GM23338 (cell line): ENCODE results near the gene RRP8. TPM values are rescaled to one million over a fixed set of nuclear protein-coding genes. Genes with fewer than 3 reads are reported as not detected.

Source experiments
- ATAC-seq: fragments of 200-7000 bp; cut with Tn5 transposase; 3 replicates; pipeline ENCODE4 v1.9.1; 2020
- DNase-seq: peaks from one replicate; pipeline ENCODE4 v3.0.0-alpha.2; 2015; ENCODE audit warnings: low spot score
- H2AFZ ChIP-seq: fragments of 200-600 bp; sonication (generic); 2 replicates; pipeline ENCODE4 v1.8.0; 2016; ENCODE audit warnings: antibody characterized with exemption, mild to moderate bottlenecking, moderate library complexity
- H3F3A ChIP-seq: fragments of 200-600 bp; sonication (generic); replicated peaks from 2 replicates; pipeline ENCODE4 v1.8.0; 2017; ENCODE audit warnings: antibody characterized with exemption, mixed run types, low read depth
- H3K27ac ChIP-seq: fragments of 200-600 bp; sonication (generic); 2 replicates; pipeline ENCODE4 v1.6.1; 2016; ENCODE audit warnings: low read depth
- H3K27me3 ChIP-seq: fragments of 200-600 bp; sonication (generic); 2 replicates; pipeline ENCODE4 v1.8.0; 2016; ENCODE audit warnings: mild to moderate bottlenecking, mixed run types, moderate library complexity; ENCODE audit not compliant: insufficient read depth
- H3K36me3 ChIP-seq: fragments of 200-600 bp; sonication (generic); 2 replicates; pipeline ENCODE4 v1.8.0; 2016; ENCODE audit warnings: mild to moderate bottlenecking; ENCODE audit not compliant: insufficient read depth
- H3K4me1 ChIP-seq: fragments of 200-600 bp; sonication (generic); 2 replicates; pipeline ENCODE4 v1.8.0; 2016; ENCODE audit warnings: mild to moderate bottlenecking, moderate library complexity; ENCODE audit not compliant: insufficient read depth
- H3K4me2 ChIP-seq: fragments of 200-600 bp; sonication (generic); 2 replicates; pipeline ENCODE4 v1.7.1; 2017; ENCODE audit warnings: mixed run types
- H3K4me3 ChIP-seq: fragments of 200-600 bp; sonication (generic); 2 replicates; pipeline ENCODE4 v1.6.1; 2016; ENCODE audit warnings: mixed run types
- H3K79me2 ChIP-seq: fragments of 200-600 bp; sonication (generic); replicated peaks from 2 replicates; pipeline ENCODE4 v1.8.0; 2017; ENCODE audit warnings: mild to moderate bottlenecking; ENCODE audit not compliant: insufficient read depth
- H3K9me2 ChIP-seq: fragments of 200-600 bp; sonication (generic); 2 replicates; pipeline ENCODE4 v1.8.0; 2017; ENCODE audit not compliant: insufficient read depth
- H4K20me1 ChIP-seq: fragments of 200-600 bp; sonication (generic); replicated peaks from 2 replicates; pipeline ENCODE4 v1.8.0; 2017; ENCODE audit warnings: mild to moderate bottlenecking; ENCODE audit not compliant: insufficient read depth
- H3K27ac Mint-ChIP-seq: 2 replicates; pipeline ENCODE4 v1.8.0; 2020; ENCODE audit warnings: inconsistent platforms, mild to moderate bottlenecking, moderate library complexity, mixed read lengths
- H3K27me3 Mint-ChIP-seq: 3 replicates; pipeline ENCODE4 v1.8.0; 2022; ENCODE audit warnings: low read depth, mild to moderate bottlenecking, moderate library complexity, mixed read lengths, inconsistent platforms; ENCODE audit not compliant: insufficient read depth, poor library complexity
- H3K36me3 Mint-ChIP-seq: 3 replicates; pipeline ENCODE4 v1.8.0; 2021; ENCODE audit warnings: low read depth, mild to moderate bottlenecking, inconsistent platforms, moderate library complexity, mixed read lengths
- H3K4me1 Mint-ChIP-seq: 3 replicates; pipeline ENCODE4 v1.8.0; 2020; ENCODE audit warnings: mild to moderate bottlenecking, inconsistent platforms, mixed read lengths
- H3K4me3 Mint-ChIP-seq: 3 replicates; pipeline ENCODE4 v1.8.0; 2021; ENCODE audit warnings: moderate library complexity, mild to moderate bottlenecking, inconsistent platforms, mixed read lengths
- H3K9me3 Mint-ChIP-seq: 3 replicates; pipeline ENCODE4 v1.8.0; 2020; ENCODE audit warnings: moderate library complexity, mild to moderate bottlenecking, inconsistent platforms, mixed read lengths
- CREB1 ChIP-seq: fragments of 250-450 bp; sonication (Bioruptor Pico); IDR thresholded peaks from 2 replicates; pipeline ENCODE4 v1.5.0; 2020; ENCODE audit warnings: low read depth, mild to moderate bottlenecking, moderate library complexity
- CTCF ChIP-seq, 2 experiments: fragments of 200-600 bp in 1 of 2; sonication (generic) in 1 of 2; conservative IDR thresholded peaks; 2 replicates each; pipeline versions ENCODE4 v1.5.1 to v1.6.1; 2016 to 2017; ENCODE audit warnings: antibody characterized with exemption in 2 of 2, low read depth in 2 of 2, mild to moderate bottlenecking in 2 of 2, moderate library complexity in 1 of 2
- ETS1 ChIP-seq: IDR thresholded peaks from 2 replicates; pipeline ENCODE4 v1.6.1; 2016; ENCODE audit warnings: antibody characterized with exemption
- EZH2 ChIP-seq: fragments of 200-600 bp; sonication (generic); IDR thresholded peaks from one replicate; pipeline ENCODE4 v1.8.0; 2017; ENCODE audit warnings: antibody characterized with exemption, mild to moderate bottlenecking, low read depth; ENCODE audit not compliant: unreplicated experiment
- EZH2phosphoT487 ChIP-seq: fragments of 200-600 bp; sonication (generic); IDR thresholded peaks from one replicate; pipeline ENCODE4 v1.8.1; 2018; ENCODE audit warnings: antibody characterized with exemption; ENCODE audit not compliant: unreplicated experiment
- JUNB ChIP-seq: IDR thresholded peaks from one replicate; pipeline ENCODE4 v1.6.1; 2016; ENCODE audit warnings: antibody characterized with exemption; ENCODE audit not compliant: unreplicated experiment
- NANOG ChIP-seq: IDR thresholded peaks from 2 replicates; pipeline ENCODE4 v1.6.1; 2016; ENCODE audit warnings: antibody characterized with exemption, borderline replicate concordance
- POLR2AphosphoS5 ChIP-seq: IDR thresholded peaks from 2 replicates; pipeline ENCODE4 v1.6.1; 2016; ENCODE audit warnings: antibody characterized with exemption, low read depth
- REST ChIP-seq: IDR thresholded peaks from one replicate; pipeline ENCODE4 v1.6.1; 2018; ENCODE audit warnings: antibody characterized with exemption; ENCODE audit not compliant: unreplicated experiment
- STAT1 ChIP-seq: IDR thresholded peaks from one replicate; pipeline ENCODE4 v1.6.1; 2016; ENCODE audit warnings: antibody characterized with exemption; ENCODE audit not compliant: unreplicated experiment
- ZNF114 ChIP-seq: fragments of 250-450 bp; sonication (Bioruptor Pico); IDR thresholded peaks from 2 replicates; pipeline ENCODE4 v1.5.0; 2020; ENCODE audit warnings: mild to moderate bottlenecking, moderate library complexity
- ZNF331 ChIP-seq: fragments of 250-450 bp; sonication (Bioruptor Pico); IDR thresholded peaks from 2 replicates; pipeline ENCODE4 v1.5.0; 2020; ENCODE audit warnings: low read depth, mild to moderate bottlenecking, moderate library complexity
- polyA plus RNA-seq: library from polyadenylated mRNA; unstranded; fragments of >200 nt; fragmentation: Nextera tagmentation; extraction: Ambion mirVana; gene quantifications from 2 replicates; pipeline ENCODE4 v1.2.1, GENCODE V29; 2016
- total RNA-seq: library from RNA; depleted of rRNA; stranded (reverse); fragments of >200 nt; shearing (Covaris generic); gene quantifications from 2 replicates; pipeline ENCODE4 v1.2.3, GENCODE V29; 2014
- TF ChIP-seq, protein P1 (sequence below): fragments of 250-450 bp; sonication (Bioruptor Pico); IDR thresholded peaks from 2 replicates; pipeline ENCODE4 v1.5.0; 2020; ENCODE audit warnings: mild to moderate bottlenecking, moderate library complexity

RRP8 gene
- total and polyA plus RNA-seq, 2 experiments from 2014 or later, result 7.4 to 13.7 TPM

DNA sequence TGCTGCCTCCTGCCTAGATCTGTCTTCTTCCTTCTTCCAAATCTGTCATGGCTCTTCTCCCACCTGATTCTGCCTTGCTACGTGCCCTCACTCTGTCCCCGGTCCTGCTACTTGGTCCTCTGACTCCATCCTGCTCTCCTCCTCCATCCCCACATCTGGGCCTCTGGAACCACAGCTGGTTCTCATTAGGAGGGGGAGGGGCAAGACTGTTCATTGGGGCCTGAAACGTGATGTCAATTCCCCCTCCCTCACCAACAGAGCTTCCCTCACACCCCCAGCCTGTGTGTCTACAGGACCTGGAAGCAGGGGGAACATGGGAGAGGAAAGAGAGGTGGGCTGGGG, 43.1 kb upstream of the RRP8 start:
- peak overlapping the region; percentile 67 for H3K4me2 ChIP-seq
- no peak overlapping the region for H3K27ac Mint-ChIP-seq
- 0 out of 2 replicates have a peak, but pooled peaks cover 7% of the 10 kb centered on the region for H3K9me2 ChIP-seq
- TF ChIP-seq CTCF (conservative IDR thresholded peaks at IDR 0.05; ENCODE audit: low read depth in 2 of 2) (no peak), STAT1 (no peak), CREB1 (CRISPR knock-in tag) (no peak), EZH2 (no peak), REST (no peak), POLR2AphosphoS5 (no peak), NANOG (no peak), JUNB (no peak), ZNF114 (no peak), EZH2phosphoT487 (no peak), ZNF331 (CRISPR knock-in tag) (no peak), ETS1 (no peak)
- TF ChIP-seq, protein P1, sequence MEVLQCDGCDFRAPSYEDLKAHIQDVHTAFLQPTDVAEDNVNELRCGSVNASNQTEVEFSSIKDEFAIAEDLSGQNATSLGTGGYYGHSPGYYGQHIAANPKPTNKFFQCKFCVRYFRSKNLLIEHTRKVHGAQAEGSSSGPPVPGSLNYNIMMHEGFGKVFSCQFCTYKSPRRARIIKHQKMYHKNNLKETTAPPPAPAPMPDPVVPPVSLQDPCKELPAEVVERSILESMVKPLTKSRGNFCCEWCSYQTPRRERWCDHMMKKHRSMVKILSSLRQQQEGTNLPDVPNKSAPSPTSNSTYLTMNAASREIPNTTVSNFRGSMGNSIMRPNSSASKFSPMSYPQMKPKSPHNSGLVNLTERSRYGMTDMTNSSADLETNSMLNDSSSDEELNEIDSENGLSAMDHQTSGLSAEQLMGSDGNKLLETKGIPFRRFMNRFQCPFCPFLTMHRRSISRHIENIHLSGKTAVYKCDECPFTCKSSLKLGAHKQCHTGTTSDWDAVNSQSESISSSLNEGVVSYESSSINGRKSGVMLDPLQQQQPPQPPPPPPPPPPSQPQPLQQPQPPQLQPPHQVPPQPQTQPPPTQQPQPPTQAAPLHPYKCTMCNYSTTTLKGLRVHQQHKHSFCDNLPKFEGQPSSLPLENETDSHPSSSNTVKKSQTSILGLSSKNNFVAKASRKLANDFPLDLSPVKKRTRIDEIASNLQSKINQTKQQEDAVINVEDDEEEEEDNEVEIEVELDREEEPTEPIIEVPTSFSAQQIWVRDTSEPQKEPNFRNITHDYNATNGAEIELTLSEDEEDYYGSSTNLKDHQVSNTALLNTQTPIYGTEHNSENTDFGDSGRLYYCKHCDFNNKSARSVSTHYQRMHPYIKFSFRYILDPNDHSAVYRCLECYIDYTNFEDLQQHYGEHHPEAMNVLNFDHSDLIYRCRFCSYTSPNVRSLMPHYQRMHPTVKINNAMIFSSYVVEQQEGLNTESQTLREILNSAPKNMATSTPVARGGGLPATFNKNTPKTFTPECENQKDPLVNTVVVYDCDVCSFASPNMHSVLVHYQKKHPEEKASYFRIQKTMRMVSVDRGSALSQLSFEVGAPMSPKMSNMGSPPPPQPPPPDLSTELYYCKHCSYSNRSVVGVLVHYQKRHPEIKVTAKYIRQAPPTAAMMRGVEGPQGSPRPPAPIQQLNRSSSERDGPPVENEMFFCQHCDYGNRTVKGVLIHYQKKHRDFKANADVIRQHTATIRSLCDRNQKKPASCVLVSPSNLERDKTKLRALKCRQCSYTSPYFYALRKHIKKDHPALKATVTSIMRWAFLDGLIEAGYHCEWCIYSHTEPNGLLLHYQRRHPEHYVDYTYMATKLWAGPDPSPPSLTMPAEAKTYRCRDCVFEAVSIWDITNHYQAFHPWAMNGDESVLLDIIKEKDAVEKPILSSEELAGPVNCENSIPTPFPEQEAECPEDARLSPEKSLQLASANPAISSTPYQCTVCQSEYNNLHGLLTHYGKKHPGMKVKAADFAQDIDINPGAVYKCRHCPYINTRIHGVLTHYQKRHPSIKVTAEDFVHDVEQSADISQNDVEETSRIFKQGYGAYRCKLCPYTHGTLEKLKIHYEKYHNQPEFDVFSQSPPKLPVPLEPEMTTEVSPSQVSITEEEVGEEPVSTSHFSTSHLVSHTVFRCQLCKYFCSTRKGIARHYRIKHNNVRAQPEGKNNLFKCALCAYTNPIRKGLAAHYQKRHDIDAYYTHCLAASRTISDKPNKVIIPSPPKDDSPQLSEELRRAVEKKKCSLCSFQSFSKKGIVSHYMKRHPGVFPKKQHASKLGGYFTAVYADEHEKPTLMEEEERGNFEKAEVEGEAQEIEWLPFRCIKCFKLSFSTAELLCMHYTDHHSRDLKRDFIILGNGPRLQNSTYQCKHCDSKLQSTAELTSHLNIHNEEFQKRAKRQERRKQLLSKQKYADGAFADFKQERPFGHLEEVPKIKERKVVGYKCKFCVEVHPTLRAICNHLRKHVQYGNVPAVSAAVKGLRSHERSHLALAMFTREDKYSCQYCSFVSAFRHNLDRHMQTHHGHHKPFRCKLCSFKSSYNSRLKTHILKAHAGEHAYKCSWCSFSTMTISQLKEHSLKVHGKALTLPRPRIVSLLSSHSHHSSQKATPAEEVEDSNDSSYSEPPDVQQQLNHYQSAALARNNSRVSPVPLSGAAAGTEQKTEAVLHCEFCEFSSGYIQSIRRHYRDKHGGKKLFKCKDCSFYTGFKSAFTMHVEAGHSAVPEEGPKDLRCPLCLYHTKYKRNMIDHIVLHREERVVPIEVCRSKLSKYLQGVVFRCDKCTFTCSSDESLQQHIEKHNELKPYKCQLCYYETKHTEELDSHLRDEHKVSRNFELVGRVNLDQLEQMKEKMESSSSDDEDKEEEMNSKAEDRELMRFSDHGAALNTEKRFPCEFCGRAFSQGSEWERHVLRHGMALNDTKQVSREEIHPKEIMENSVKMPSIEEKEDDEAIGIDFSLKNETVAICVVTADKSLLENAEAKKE (CRISPR knock-in tag), result no peak
- H3K4me3 ChIP-seq, result peak overlapping the region; percentile 27; the same call in 1 of the 2 replicates
- no peaks in the 10 kb centered on the region for H3K4me1 Mint-ChIP-seq
- no peaks in the 10 kb centered on the region for H3K27me3 Mint-ChIP-seq
- no peaks in the 10 kb centered on the region for H3K36me3 ChIP-seq
- peak overlapping the region; percentile 63; the same call in 1 of the 2 replicates for H2AFZ ChIP-seq
- 0 out of 2 replicates have a peak, but pooled peaks cover 5% of the 10 kb centered on the region for H3K27me3 ChIP-seq
- no peaks in the 10 kb centered on the region for H4K20me1 ChIP-seq
- H3K4me1 ChIP-seq, result peaks cover 13% of the 10 kb centered on the region; the same call in 1 of the 2 replicates
- H3K27ac ChIP-seq, result no peak overlapping the region
- no peak overlapping the region for H3K4me3 Mint-ChIP-seq
- H3K9me3 Mint-ChIP-seq, result no peaks in the 10 kb centered on the region
- H3K79me2 ChIP-seq, result no peaks in the 10 kb centered on the region
- H3F3A ChIP-seq, result no peaks in the 10 kb centered on the region
- peak; percentile 22 for ATAC-seq
- DNase-seq, result peak; percentile 29
- no peaks in the 10 kb centered on the region for H3K36me3 Mint-ChIP-seq
